ACC112 (cell line): Measurements from ENCODE around the gene TNKS1BP1.
A peak's percentile ranks its signal among the peaks of the same experiment; 100 is the strongest.

Experiments
- H2AFZ ChIP-seq: fragments of 200-600 bp; sonication (generic); one replicate; pipeline ENCODE4 v1.6.0; 2017; ENCODE audit warnings: antibody characterized with exemption, low read length; ENCODE audit not compliant: unreplicated experiment
- H3K27ac ChIP-seq: fragments of 200-600 bp; sonication (generic); 2 replicates; pipeline ENCODE4 v1.5.1; 2014; ENCODE audit warnings: low read depth, mild to moderate bottlenecking, antibody characterized with exemption, low read length, moderate library complexity
- H3K27me3 ChIP-seq: fragments of 200-600 bp; sonication (generic); 2 replicates; pipeline ENCODE4 v1.6.1; 2014; ENCODE audit warnings: mild to moderate bottlenecking, antibody characterized with exemption, low read length, moderate library complexity, mixed read lengths; ENCODE audit not compliant: insufficient read depth
- H3K36me3 ChIP-seq: fragments of 200-600 bp; sonication (generic); 2 replicates; pipeline ENCODE4 v1.6.1; 2016; ENCODE audit warnings: mild to moderate bottlenecking, antibody characterized with exemption, low read length, moderate library complexity, mixed read lengths; ENCODE audit not compliant: insufficient read depth
- H3K4me1 ChIP-seq: fragments of 200-600 bp; sonication (generic); one replicate; pipeline ENCODE4 v1.6.1; 2016; ENCODE audit warnings: low read length, mixed read lengths; ENCODE audit not compliant: insufficient read depth, unreplicated experiment, control insufficient read depth
- H3K4me3 ChIP-seq: fragments of 200-600 bp; sonication (generic); 2 replicates; pipeline ENCODE4 v1.5.1; 2014; ENCODE audit warnings: mild to moderate bottlenecking, low read depth, low read length
- H3K79me2 ChIP-seq: fragments of 200-600 bp; sonication (generic); one replicate; pipeline ENCODE4 v1.6.0; 2016; ENCODE audit warnings: low read length; ENCODE audit not compliant: control insufficient read depth, unreplicated experiment, insufficient read depth

TNKS1BP1 gene

GRCh38 chr11:57311109-57311936, 13.4 kb downstream of the TNKS1BP1 start:
- no peak overlapping the region for H2AFZ ChIP-seq
- H3K4me1 ChIP-seq = peaks cover 65% of the 10 kb centered on the region
- H3K79me2 ChIP-seq = peaks cover 35% of the 10 kb centered on the region
- H3K4me3 ChIP-seq = peak overlapping the region; percentile 66
- H3K27ac ChIP-seq = peak overlapping the region; percentile 79
- peaks cover 22% of the 10 kb centered on the region; the same call in 1 of the 2 replicates for H3K36me3 ChIP-seq
- H3K27me3 ChIP-seq = no peaks in the 10 kb centered on the region

DNA sequence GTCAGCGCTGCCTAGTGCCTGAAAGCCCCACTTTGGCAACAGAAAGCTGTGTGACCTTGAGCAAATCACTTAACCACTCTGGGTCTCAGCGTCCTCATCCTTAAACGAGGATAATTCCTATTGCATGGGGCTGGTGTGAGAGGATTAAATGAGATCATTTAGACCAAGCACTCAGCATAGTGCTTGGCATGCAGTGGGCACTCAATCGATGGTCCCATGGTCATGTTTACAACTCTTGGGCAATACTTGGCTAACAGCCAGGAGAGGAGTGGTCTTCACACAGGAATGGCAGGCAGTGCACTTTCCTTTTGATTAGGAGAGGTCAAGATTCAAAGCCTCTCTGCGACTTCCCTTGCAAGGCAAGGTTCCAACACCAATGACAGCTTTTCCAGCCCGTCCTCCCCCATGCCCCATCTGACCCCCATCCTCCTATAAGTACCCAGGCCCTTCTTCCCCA, 14.1 kb downstream of the TNKS1BP1 start:
- Histone ChIP-seq H2AFZ (no peak overlapping the region), H3K4me1 (peaks cover 64% of the 10 kb centered on the region), H3K27ac (peak overlapping the region; percentile 79), H3K27me3 (no peaks in the 10 kb centered on the region), H3K79me2 (peaks cover 41% of the 10 kb centered on the region), H3K4me3 (peak overlapping the region; percentile 66), H3K36me3 (peaks cover 22% of the 10 kb centered on the region; the same call in 1 of the 2 replicates)

GRCh38 chr11:57310091-57310490, 14.7 kb downstream of the TNKS1BP1 start:
- H3K27ac ChIP-seq = peak overlapping the region; percentile 79
- peaks cover 22% of the 10 kb centered on the region; the same call in 1 of the 2 replicates for H3K36me3 ChIP-seq
- H3K4me1 ChIP-seq = peaks cover 67% of the 10 kb centered on the region
- H3K27me3 ChIP-seq = no peaks in the 10 kb centered on the region
- H2AFZ ChIP-seq = no peak overlapping the region
- peak overlapping the region; percentile 66 for H3K4me3 ChIP-seq
- H3K79me2 ChIP-seq = peaks cover 47% of the 10 kb centered on the region

GRCh38 chr11:57309106-57310059, 15.4 kb downstream of the TNKS1BP1 start:
- H3K4me1 ChIP-seq = peaks cover 74% of the 10 kb centered on the region
- H3K4me3 ChIP-seq = peak overlapping the region; percentile 66; the same call in 1 of the 2 replicates
- peaks cover 51% of the 10 kb centered on the region for H3K79me2 ChIP-seq
- peaks cover 22% of the 10 kb centered on the region; the same call in 1 of the 2 replicates for H3K36me3 ChIP-seq
- no peak overlapping the region for H2AFZ ChIP-seq
- H3K27me3 ChIP-seq = no peaks in the 10 kb centered on the region
- H3K27ac ChIP-seq = peak overlapping the region; percentile 79; the same call in 1 of the 2 replicates

GRCh38 chr11:57308426-57309060, 16.2 kb downstream of the TNKS1BP1 start:
- Histone ChIP-seq H3K4me3 (no peak overlapping the region), H3K27me3 (no peaks in the 10 kb centered on the region), H2AFZ (no peak overlapping the region), H3K27ac (no peak overlapping the region), H3K4me1 (peaks cover 83% of the 10 kb centered on the region), H3K36me3 (peaks cover 22% of the 10 kb centered on the region; the same call in 1 of the 2 replicates), H3K79me2 (peaks cover 51% of the 10 kb centered on the region)

- Histone ChIP-seq H3K79me2 (peaks cover 51% of the 10 kb centered on the region), H2AFZ (no peak overlapping the region), H3K27ac (no peak overlapping the region), H3K4me3 (no peak overlapping the region), H3K4me1 (peaks cover 82% of the 10 kb centered on the region), H3K27me3 (no peaks in the 10 kb centered on the region), H3K36me3 (peaks cover 22% of the 10 kb centered on the region; the same call in 1 of the 2 replicates)
Observed at GRCh38 chr11:57307666-57308270, 17.0 kb downstream of the TNKS1BP1 start.

GRCh38 chr11:57306940-57307565, 17.7 kb downstream of the TNKS1BP1 start:
- Histone ChIP-seq H3K4me3 (no peak overlapping the region), H3K27ac (no peak overlapping the region), H3K27me3 (no peaks in the 10 kb centered on the region), H3K79me2 (peaks cover 51% of the 10 kb centered on the region), H2AFZ (no peak overlapping the region), H3K36me3 (peaks cover 23% of the 10 kb centered on the region; the same call in 1 of the 2 replicates), H3K4me1 (peaks cover 75% of the 10 kb centered on the region)

DNA sequence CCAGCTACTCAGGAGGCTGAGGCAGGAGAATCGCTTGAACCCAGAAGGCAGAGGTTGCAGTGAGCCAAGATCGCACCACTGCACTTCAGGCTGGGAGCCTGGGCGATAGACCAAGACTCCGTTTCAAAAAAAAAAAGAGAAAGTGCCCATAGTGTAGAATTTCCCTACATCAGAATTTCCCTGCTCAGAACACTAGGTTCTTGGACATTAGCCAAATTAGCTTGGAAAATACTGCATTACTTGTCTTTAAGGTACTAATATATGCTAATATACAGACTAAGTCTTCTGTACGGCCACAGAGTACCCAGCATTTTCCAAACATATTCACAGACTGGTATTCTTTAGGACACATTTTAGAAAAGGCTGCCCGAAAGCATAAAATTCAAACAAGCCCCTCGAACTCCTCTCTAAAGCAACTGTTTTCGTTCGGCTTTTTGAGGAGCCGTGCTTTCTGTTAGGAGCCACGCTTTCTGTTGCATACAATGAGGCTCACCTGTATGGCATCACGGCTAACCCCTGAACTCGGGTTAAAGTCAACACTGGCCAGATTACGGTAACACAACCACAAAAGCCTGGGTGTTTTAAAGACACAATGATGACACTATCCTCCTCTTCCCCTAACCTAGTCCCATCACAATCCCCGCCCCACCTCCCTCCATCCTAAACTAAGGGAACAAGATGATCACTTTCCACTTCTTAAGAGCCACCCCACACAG, 18.4 kb downstream of the TNKS1BP1 start:
- Histone ChIP-seq H3K27me3 (no peaks in the 10 kb centered on the region), H3K79me2 (peaks cover 51% of the 10 kb centered on the region), H3K36me3 (peaks cover 29% of the 10 kb centered on the region; the same call in 1 of the 2 replicates), H3K4me1 (peaks cover 70% of the 10 kb centered on the region), H3K27ac (no peak overlapping the region), H2AFZ (no peak overlapping the region), H3K4me3 (no peak overlapping the region)

DNA sequence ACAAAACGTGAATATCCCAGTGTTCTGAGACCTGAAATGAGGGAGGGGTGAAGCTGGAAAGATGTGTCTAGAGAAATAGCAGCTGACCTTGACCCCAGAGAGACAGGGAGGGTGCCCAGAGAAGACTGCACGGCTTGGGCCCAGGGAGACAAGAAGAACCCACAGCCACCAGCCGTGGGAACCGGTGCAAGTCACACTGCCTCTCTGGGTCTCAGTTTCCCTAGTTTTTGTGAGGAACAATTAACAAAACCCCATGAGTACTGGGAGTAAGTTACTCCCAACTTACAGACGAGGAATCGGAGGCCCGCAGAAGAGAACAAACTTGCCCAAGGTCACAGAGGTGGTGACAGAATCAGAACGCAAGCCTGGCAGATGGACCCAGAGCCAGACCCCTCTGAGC, 19.2 kb downstream of the TNKS1BP1 start:
- peaks cover 37% of the 10 kb centered on the region; the same call in 1 of the 2 replicates for H3K36me3 ChIP-seq
- no peak overlapping the region for H3K27ac ChIP-seq
- H2AFZ ChIP-seq = no peak overlapping the region
- H3K27me3 ChIP-seq = no peaks in the 10 kb centered on the region
- peaks cover 49% of the 10 kb centered on the region for H3K79me2 ChIP-seq
- H3K4me3 ChIP-seq = no peak overlapping the region
- peaks cover 66% of the 10 kb centered on the region for H3K4me1 ChIP-seq
